Neural crest cell (in vitro differentiated cells): Measurements from ENCODE around the gene FBXO41. TPM values are rescaled to one million over a fixed set of nuclear protein-coding genes. Genes with fewer than 3 reads are reported as not detected.

Experiments
- DNase-seq: peaks from one replicate; pipeline ENCODE4 v3.0.0; 2021; ENCODE audit warnings: low read depth, mixed read lengths, low spot score
- H3K27ac Mint-ChIP-seq: one replicate; pipeline ENCODE4 v1.8.0; 2021; ENCODE audit warnings: mild to moderate bottlenecking, mixed read lengths; ENCODE audit not compliant: unreplicated experiment
- H3K27me3 Mint-ChIP-seq: 2 replicates; pipeline ENCODE4 v1.8.0; 2021; ENCODE audit warnings: low read depth, mild to moderate bottlenecking, mixed read lengths
- H3K36me3 Mint-ChIP-seq: 2 replicates; pipeline ENCODE4 v1.8.0; 2021; ENCODE audit warnings: low read depth, mild to moderate bottlenecking, mixed read lengths
- H3K4me1 Mint-ChIP-seq: 2 replicates; pipeline ENCODE4 v1.8.0; 2021; ENCODE audit warnings: mixed read lengths
- H3K4me3 Mint-ChIP-seq: one replicate; pipeline ENCODE4 v1.8.0; 2021; ENCODE audit warnings: mild to moderate bottlenecking, mixed read lengths
- H3K9me3 Mint-ChIP-seq: 2 replicates; pipeline ENCODE4 v1.8.0; 2021; ENCODE audit warnings: mixed read lengths
- CTCF ChIP-seq: fragments of 200-600 bp; sonication (generic); conservative IDR thresholded peaks from 2 replicates; pipeline ENCODE4 v1.5.0; 2021; ENCODE audit warnings: antibody characterized with exemption, mild to moderate bottlenecking
- total RNA-seq: library from RNA; stranded (reverse); gene quantifications from 2 replicates; pipeline ENCODE4 v1.2.1, GENCODE V29; 2021

FBXO41 gene
- total RNA-seq, 1 donor from 2014 or later, result 4.5 TPM

DNA sequence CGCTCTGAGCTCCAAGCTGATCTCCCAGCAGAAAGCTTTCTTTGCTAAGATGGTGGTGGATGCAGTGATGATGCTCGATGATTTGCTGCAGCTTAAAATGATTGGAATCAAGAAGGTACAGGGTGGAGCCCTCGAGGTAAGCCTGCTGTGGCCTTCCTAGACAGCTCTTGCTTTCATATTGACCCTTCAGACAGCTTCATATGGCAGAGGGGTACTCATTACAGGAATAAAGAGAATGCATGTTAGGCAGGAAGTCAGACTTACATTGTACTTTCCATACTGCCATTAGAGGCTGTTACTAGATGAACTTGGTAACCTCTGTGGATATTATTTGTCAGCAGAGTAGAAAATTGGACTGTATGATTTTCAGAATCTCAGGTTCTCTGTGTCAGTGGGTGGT, 39.7 kb downstream of the FBXO41 start:
- DNase-seq, result no peak
- no peaks in the 10 kb centered on the region for H3K4me1 Mint-ChIP-seq
- no peaks in the 10 kb centered on the region for H3K9me3 Mint-ChIP-seq
- H3K36me3 Mint-ChIP-seq, result peaks cover 15% of the 10 kb centered on the region
- no peak overlapping the region for H3K27ac Mint-ChIP-seq
- no peaks in the 10 kb centered on the region for H3K27me3 Mint-ChIP-seq
- no peak for TF ChIP-seq CTCF
- H3K4me3 Mint-ChIP-seq, result no peak overlapping the region

DNA sequence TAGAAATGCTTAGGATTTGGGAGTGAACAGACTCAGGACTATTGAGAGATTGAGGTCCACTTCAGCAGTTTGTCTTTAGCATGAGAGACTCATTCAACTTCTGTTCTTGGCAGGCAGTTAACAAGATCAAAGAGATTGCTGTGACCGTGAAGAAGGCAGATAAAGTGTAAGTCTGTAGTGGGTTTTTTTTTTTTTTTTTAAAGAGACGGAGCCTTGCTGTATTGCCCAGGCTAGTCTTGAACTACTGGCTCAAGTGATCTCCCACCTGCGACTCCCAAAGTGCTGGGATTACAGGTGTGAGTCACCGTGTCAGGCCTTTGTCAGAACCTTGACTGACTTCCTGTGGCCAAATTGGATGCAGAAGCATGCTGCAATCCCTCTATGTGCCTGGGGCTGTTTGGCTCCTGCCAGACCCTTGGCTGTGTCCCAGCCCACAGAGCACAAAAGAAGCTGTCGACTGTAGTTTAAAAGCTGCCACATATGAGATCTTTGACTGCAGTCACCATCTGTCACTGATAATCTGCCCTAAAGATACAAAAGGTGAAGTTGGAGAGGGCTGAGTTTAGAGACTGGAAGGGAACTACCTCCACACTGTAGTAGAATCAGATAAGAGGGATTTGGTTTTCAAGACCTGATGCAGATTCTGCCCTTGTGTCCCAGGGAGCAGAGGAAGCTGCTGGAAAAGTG, 40.3 kb downstream of the FBXO41 start:
- Mint-ChIP-seq H3K27ac (no peak overlapping the region), H3K27me3 (no peaks in the 10 kb centered on the region), H3K4me3 (no peak overlapping the region), H3K4me1 (no peaks in the 10 kb centered on the region), H3K9me3 (no peaks in the 10 kb centered on the region), H3K36me3 (peaks cover 12% of the 10 kb centered on the region)
- DNase-seq, result no peak
- TF ChIP-seq CTCF, result no peak

- no peak for TF ChIP-seq CTCF
- H3K4me3 Mint-ChIP-seq, result no peak overlapping the region
- H3K27ac Mint-ChIP-seq, result no peak overlapping the region
- H3K9me3 Mint-ChIP-seq, result no peaks in the 10 kb centered on the region
- H3K36me3 Mint-ChIP-seq, result peaks cover 2% of the 10 kb centered on the region
- H3K27me3 Mint-ChIP-seq, result no peaks in the 10 kb centered on the region
- H3K4me1 Mint-ChIP-seq, result peaks cover 29% of the 10 kb centered on the region
- DNase-seq, result no peak
Measured at GRCh38 chr2:73239776-73240175, 44.5 kb downstream of the FBXO41 start.

GRCh38 chr2:73238976-73239375, 45.3 kb downstream of the FBXO41 start:
- Mint-ChIP-seq H3K36me3 (peaks cover 2% of the 10 kb centered on the region), H3K4me3 (no peak overlapping the region), H3K4me1 (peaks cover 29% of the 10 kb centered on the region), H3K27me3 (no peaks in the 10 kb centered on the region), H3K9me3 (no peaks in the 10 kb centered on the region), H3K27ac (no peak overlapping the region)
- DNase-seq, result no peak
- no peak for TF ChIP-seq CTCF

- DNase-seq, result no peak
- Mint-ChIP-seq H3K4me1 (peaks cover 32% of the 10 kb centered on the region), H3K4me3 (peak overlapping the region; percentile 81), H3K9me3 (no peaks in the 10 kb centered on the region), H3K27me3 (no peaks in the 10 kb centered on the region), H3K27ac (peak overlapping the region; percentile 57), H3K36me3 (peaks cover 2% of the 10 kb centered on the region)
- TF ChIP-seq CTCF, result no peak
Measured at GRCh38 chr2:73238149-73238548, 46.1 kb downstream of the FBXO41 start.
